ENCODE measurements around the gene SLC4A8.
"Not testable (repeated sequence)": the region's sequence is repeated elsewhere in the genome, so short reads cannot be mapped to it uniquely, and the experiment has no call there.

Gene SLC4A8

GRCh38 chr12:51429700-51430099, 5.1 kb downstream of the SLC4A8 start:
- DNase-seq (ENCODE audit: low spot score), result no peak

GRCh38 chr12:51430196-51430895, 5.7 kb downstream of the SLC4A8 start:
- no peak for DNase-seq (ENCODE audit: low spot score)

GRCh38 chr12:51432921-51433320, 8.3 kb downstream of the SLC4A8 start:
- no peak for DNase-seq (ENCODE audit: low spot score)

DNA sequence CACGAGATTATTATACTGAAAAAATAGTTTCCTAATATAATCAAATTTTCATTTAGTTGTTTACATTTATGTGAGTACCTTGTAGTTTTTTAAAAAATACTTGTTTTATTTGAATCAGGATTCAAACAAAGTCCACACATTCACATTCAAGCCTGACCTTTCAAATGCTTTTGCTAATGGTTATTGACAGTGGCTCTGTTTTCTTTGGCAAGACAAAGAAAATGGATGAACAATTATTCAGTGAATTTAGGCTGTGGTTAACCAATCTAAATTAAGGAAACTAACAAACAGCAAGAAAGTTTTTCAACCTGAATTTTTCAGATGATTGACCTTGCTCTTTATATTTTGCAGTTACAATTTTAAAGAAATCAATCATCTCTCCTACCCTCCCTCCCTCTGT, 9.7 kb downstream of the SLC4A8 start:
- no peak for DNase-seq (ENCODE audit: low spot score)

DNA sequence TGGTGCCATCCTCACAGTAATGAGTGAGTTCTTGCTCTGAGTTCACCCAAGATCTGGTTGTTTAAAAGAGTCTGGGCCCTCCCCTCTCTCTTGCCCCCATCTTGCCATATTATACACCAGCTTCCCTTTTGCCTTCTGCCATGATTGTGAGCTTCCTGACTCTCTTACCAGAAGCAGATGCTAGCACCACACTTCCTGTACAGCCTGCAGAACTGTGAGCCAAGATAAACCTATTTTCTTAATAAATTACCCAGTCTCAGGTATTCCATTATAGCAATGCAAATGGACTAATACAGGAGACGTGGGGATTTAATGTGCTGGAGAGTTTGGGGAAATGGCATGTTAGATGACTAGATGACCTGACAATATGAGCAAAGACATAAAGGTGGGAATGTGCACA, 12.8 kb downstream of the SLC4A8 start:
- DNase-seq (ENCODE audit: low spot score), result no peak

DNA sequence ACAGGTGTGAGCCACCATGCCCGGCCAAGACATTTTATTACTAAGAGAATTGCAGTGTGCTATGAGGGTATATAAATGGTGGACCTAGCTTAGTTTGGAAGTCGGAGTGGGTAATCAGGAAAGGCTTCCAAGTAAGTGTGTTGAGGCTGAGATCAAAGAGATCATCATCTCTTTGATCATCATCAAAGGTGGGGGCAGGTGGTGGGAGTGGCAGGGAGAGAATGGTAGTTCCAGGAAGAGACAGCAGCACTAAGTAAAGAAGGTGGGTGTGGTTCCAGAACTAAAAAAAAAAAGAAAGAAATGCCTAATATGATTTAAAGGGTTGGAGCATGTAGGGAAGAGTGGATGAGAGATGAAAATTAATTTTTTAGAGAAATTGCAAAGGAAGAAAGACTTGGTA, 14.7 kb downstream of the SLC4A8 start:
- DNase-seq (ENCODE audit: low spot score), result no peak

DNA sequence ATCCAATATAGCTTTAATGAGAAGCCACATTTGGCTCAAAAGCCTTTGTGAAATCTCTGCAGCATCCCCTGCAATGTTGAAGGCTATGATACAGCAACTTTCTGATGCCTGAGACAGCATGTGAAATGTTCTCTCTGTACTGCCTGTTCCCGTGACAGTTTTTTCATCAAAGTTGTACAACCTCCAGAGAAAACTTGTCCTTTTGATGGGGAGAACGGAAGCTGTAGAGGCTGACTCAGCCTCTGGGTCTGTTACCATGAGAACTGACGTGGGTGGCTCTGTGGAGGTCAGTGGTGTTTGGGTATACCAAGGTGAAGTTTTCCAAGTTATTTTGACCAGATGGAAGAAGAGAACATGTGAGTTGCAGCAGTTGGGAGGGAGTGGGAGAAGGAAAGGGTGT, 17.0 kb downstream of the SLC4A8 start:
- no peak for DNase-seq (ENCODE audit: low spot score)

- no peak for DNase-seq (ENCODE audit: low spot score)
Observed at GRCh38 chr12:51442324-51442723, 17.7 kb downstream of the SLC4A8 start.

DNA sequence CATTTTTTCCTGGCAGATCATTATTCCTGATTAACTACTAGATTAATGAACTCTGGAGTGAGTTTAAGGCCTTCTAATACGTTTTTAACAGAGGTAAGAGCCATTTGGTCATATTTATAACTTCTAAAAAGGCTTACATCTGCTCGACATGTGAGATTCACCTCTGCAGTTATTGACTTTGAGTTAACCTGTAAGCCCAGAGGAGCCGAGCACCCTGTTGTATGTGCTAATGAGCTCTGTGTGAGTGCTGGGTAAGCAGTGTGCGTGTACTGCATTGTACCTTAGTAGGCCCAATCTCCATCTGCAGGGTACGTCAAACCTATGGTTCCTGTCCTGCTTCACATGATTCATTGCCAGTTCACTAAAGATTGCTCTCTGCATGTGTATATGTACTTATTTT, 18.9 kb downstream of the SLC4A8 start:
- no peak for DNase-seq (ENCODE audit: low spot score)

DNA sequence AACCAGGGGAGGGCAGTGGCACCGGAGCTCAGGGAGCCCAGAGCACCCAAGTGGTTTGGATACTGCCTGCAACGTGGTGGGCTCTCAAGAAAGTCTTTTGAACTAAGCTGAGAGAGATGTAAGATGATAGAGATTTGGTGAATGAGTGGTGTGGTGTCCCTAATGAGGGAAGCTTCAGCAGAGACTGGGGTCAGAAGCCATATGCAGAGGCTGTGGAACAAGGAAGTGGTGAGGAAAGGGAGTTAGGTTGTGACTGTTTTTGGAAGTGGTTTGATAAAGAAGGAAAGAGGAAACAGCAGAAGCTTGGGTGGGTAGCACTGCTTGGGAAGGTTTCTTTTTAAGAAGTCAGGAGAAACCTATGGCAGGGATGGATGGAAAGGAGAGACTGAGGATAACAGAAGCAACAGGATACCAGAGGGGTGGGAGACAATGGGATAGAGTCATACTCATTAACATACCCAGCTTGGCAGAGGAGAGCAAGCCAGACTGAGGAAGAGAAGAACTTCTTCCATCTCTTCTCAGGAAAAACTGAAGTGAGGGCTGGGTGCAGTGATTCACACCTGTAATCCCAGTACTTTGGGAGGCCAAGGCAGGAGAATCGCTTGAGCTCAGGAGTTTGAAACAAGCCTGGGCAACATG, 24.1 kb downstream of the SLC4A8 start:
- DNase-seq (ENCODE audit: low spot score), result no peak

DNA sequence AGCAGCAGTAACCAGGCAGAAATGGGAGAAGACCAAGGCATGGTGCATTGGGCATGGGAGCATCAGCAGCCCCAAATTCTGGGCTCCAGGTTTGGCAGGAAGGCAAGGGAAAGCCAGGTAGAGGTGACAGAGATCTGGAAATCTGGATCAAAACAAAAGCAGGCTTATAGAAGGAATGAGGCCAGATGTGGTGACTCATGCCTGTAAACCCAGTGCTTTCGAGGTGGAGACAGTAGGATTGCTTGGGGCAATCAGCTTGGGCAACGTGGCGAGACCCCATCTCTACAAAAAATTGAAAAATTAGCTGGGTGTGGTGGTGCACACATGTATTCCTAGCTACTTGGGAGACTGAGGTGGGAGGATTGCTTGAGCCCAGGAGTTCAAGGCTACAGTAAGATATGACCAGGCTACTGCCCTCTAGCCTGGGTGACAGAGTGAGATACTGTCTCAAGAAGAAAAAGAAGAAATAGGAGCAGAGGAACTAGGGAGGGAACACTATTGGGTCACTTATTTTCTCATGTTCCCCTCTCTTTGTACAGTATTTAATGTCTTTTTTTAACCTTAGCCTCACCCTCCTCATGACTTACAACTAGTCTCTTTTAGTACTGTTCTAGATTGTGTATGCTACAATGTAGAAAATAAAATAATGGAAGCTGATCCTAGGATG, 25.1 kb downstream of the SLC4A8 start:
- DNase-seq (ENCODE audit: low spot score), result no peak

DNA sequence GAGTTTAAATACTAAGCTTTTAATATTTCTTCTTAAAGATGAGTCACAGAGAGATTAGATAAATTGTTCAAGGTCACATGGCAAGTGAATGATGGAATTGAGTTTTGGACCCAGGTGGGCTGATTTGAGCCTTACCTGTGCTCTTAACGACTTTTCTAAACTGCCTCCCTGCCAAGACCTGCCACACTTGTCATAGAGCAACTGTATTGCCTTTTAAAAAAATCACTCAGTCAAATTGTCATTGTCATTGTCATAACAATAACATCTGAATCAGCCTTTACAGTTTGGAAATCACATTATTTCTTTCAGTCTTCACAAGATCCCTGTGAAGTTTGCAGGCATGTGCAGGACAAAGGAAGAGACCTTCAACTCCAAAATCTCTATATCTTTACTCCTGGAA, 25.7 kb downstream of the SLC4A8 start:
- DNase-seq (ENCODE audit: low spot score), result no peak

GRCh38 chr12:51450806-51451205, 26.2 kb downstream of the SLC4A8 start:
- DNase-seq (ENCODE audit: low spot score), result no peak

- not testable (repeated sequence) for DNase-seq (ENCODE audit: low spot score)
Observed at GRCh38 chr12:51454016-51454415, 29.4 kb downstream of the SLC4A8 start.

DNA sequence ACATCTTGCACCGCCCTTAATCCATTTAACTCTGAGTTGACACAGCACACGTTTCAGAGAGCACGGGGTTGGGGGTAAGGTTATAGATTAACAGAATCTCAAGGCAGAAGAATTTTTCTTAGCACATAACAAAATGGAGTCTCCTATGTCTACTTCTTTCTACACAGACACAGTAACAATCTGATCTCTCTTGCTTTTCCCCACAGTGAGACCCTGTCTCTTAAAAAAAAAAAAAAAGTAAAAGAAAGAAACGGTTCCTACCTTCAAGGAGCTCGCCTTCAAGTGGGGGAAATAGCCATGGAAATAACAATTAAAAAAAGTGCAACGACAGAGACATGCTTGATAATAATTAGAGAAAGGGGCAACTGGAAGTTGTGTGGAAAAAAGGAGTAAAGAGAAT, 30.4 kb downstream of the SLC4A8 start:
- DNase-seq (ENCODE audit: low spot score), result not testable (repeated sequence)

DNA sequence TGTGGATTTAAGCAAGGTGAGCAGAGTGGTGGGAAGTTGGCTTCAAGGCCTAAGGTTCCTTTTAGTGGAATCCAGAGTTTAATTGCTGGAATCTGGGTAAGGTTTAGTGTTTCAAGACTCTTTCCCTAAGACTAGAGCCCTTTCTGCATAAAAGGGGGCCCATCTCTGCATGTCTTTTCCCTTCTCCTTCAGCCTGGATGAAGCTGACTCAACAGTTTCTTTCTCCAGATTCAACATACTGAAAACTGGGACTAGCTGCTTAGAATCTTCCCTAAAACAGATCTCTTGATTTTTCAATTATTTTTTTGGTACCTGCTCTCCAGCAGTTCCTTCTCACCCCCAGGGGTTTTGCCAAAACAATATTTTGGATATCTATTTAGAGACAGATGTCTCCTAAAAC, 34.0 kb downstream of the SLC4A8 start:
- no peak for DNase-seq (ENCODE audit: low spot score)

- no peak for DNase-seq (ENCODE audit: low spot score)
Observed at GRCh38 chr12:51460519-51460918, 35.9 kb downstream of the SLC4A8 start.

DNA sequence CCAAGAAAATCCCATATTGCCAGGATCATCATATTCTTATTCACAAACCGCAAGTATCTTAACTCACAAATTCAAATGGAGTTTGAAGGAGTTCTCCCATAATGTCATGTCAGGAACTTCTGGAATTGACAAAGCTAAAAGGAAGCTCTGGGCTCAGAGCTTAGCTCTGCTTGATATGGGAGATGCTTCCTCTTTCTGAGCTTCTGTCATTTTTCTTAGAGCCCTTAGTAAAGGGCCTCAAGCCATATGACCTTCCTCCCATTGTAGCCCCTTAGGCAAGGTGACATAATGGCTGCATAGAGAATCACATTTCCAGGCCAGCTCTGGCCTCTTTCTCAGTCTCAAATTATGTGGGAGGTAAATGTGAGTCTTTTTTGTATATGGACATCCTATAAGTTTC, 40.9 kb downstream of the SLC4A8 start:
- DNase-seq (ENCODE audit: low spot score), result no peak

DNA sequence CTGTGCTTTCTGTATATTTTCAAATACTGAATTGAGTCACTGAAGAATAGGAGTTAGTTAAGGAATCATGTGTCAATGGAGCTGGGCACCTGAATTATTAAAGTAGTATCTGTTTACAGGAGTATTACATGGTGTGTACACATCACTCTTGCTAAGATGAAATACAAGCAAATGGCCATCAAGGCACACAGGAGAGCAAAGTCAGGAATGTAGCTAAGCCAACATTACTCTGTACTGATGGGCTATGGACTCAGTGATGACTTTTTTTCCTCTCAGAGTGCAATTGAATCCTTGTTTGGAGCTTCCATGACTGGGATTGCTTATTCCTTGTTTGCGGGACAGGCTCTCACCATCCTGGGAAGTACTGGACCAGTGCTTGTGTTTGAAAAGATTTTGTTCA, 45.5 kb downstream of the SLC4A8 start:
- no peak for DNase-seq (ENCODE audit: low spot score)

DNA sequence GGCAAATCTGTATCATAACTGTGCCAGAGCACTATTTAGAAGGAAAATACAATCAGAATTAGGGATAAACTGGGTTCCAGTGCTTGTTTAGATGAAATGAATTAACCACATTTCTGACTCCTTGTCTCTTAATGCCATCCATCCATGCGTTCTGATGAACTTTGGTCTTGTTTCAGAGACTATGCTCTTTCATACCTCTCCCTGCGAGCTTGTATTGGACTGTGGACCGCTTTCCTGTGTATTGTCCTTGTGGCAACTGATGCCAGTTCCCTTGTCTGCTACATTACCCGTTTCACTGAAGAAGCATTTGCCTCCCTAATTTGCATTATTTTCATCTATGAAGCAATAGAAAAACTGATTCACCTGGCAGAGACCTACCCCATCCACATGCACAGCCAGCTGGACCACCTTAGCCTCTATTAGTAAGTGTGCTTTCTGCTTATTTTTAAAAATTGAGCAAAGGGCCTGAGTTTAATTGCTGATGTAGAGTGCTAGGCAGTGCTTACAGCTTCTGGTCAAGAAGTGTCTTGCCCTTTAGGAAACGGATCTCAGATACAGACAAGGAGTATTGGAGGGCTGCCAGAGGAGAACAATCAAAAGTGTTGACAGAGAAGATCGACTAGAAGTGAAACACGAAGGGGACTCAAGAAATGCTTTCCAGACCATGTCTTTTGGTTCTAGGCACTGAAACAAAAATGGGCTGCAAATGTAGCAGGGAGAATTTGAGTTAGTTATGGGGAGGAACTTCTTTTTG, 46.7 kb downstream of the SLC4A8 start:
- no peak for DNase-seq (ENCODE audit: low spot score)

DNA sequence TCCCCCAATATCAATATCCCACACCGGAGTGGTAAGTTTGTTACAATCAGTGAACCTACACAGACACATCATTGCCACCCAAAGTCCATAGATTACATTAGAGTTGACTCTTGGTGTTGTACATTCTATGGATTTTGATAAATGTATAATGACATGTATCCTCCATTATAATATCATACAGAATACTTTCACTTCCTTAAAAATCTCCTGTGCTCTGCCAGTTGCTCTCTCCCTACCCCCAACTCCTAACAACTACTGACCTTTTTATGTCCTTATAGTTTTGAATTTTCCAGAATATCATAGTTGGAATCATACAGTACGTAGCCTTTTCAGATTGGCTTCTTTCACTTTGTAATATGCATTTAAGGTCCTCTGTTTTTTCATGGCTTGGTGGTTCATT, 48.4 kb downstream of the SLC4A8 start:
- DNase-seq (ENCODE audit: low spot score), result no peak

- DNase-seq (ENCODE audit: low spot score), result no peak
Observed at GRCh38 chr12:51473947-51474346, 49.3 kb downstream of the SLC4A8 start.

DNA sequence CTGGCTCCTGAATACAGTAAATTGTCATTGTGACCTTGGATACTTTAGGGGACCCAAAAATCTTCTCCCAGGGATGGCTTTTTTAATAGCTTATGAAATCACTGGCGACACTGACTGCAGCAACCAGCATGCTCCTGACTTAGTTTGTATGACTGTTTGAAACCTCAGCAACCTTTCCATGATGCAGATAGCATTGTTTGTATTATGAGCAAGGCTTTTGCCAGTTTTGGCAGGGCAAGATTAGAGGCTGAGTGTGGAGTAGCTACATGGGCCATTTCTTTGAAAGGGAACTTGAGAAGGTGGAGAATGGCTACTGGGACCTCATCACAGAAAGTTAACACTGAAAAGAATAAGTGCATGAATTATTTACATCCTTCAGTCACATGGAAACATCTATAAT, 50.9 kb downstream of the SLC4A8 start:
- no peak for DNase-seq (ENCODE audit: low spot score)
